Forelimb muscle (tissue), 1 donor: ENCODE data around the gene IGLL1. TPM values are rescaled to one million over a fixed set of nuclear protein-coding genes. Genes with fewer than 3 reads are reported as not detected.
"Not testable (repeated sequence)": the region's sequence is repeated elsewhere in the genome, so short reads cannot be mapped to it uniquely, and the experiment has no call there.

ENCODE experiments used
- DNase-seq: peaks from one replicate; pipeline ENCODE4 v3.0.0-alpha.2; 2013; ENCODE audit warnings: low read depth
- polyA plus RNA-seq: library from polyadenylated mRNA; unstranded; fragments of 120-200 nt; gene quantifications from one replicate; pipeline ENCODE4 v1.2.1, GENCODE V29; 2013; ENCODE audit not compliant: insufficient read length

IGLL1 gene
- polyA plus RNA-seq, 1 donor, result 0.76 TPM

GRCh38 chr22:23563111-23563510 is 17.0 kb downstream of the IGLL1 start:
- DNase-seq, result no peak

- no peak for DNase-seq
Measured at GRCh38 chr22:23562186-23562585, 17.9 kb downstream of the IGLL1 start.

DNA sequence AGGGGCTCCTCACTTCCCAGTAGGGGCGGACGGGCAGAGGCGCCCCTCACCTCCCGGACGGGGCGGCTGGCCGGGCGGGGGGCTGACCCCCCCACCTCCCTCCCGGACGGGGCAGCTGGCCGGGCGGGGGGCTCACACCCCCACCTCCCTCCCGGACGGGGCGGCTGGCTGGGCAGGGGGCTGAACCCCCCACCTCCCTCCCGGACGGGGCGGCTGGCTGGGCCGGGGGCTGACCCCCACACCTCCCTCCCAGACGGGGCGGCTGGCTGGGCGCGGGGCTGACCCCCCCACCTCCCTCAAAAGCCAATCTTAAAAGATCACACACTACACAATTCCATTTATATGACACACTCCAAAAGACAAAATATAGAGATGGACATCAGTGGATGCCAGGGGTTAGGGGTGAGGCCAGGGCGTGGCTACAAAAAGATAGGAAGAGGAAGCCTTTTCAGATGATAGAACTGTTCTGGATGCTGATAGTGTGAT is 19.0 kb downstream of the IGLL1 start:
- DNase-seq, result not testable (repeated sequence)

DNA sequence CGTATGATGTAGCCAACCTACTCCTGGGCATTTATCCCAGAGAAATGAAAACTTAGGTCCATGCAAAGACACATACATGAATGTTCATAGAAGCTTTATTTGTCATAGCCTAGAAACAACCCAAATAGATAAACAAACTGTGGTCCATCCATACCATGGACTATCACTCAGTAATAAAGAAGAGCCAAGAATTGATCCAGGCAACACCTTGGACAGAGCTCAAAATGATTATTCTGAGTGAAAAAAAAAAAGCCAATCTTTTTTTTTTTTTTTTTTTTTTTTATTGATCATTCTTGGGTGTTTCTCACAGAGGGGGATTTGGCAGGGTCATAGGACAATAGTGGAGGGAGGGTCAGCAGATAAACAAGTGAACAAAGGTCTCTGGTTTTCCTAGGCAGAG is 19.9 kb downstream of the IGLL1 start:
- DNase-seq, result not testable (repeated sequence)

GRCh38 chr22:23557467-23557866 is 22.6 kb downstream of the IGLL1 start:
- no peak for DNase-seq

- DNase-seq, result no peak
Measured at GRCh38 chr22:23557036-23557435, 23.1 kb downstream of the IGLL1 start.

DNA sequence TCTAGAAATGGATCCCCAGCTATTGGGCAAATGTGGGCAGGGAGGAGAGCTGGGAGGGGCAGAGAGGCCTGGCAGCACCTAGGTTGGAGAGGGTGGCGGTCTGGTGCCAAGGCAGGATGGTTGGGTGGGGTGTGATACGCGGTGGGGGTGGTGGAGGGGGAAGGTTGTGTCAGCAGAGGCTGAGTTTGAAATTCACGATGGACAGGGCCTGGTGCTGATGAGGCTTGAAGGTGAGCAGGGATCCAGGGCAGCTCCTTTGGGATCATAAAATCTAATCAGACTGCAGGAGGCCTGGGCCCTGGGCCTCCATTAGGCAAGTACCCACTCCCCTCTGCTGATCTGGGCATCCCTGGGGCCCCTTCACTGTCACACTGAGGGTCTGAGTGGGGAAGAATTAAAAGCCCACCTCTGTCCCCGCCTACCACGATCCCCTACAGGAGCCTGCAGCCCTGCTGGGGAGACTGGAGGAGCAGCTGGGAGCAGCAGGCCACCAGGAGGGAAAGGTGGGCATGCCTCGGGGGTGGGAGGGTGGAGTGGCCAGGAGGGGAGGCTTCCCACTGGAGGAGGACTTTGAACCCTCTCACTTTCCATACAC is 24.0 kb downstream of the IGLL1 start:
- DNase-seq, result no peak

- DNase-seq, result no peak
Measured at GRCh38 chr22:23555118-23555517, 25.0 kb downstream of the IGLL1 start.

- DNase-seq, result no peak
Measured at GRCh38 chr22:23553924-23554870, 25.9 kb downstream of the IGLL1 start.

DNA sequence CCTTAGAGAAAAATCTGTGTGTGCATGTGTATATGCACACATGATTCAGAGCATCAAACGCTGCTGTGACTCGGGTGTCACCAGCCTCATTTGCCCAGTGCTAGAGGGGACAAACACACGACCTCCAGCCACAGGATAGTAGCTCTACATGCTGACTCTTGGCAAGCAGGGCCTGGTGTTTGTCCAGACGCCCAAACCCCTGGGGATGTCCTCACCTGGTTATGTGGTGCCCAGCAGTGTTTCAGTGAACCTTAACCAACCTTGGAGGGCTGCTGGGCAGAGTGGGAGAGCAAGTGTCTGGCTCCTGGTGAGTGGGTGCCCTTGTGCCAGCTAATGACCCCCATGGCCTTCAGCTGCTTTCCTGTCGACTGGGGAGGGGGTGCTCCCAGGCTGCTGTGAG is 26.7 kb downstream of the IGLL1 start:
- DNase-seq, result no peak

DNA sequence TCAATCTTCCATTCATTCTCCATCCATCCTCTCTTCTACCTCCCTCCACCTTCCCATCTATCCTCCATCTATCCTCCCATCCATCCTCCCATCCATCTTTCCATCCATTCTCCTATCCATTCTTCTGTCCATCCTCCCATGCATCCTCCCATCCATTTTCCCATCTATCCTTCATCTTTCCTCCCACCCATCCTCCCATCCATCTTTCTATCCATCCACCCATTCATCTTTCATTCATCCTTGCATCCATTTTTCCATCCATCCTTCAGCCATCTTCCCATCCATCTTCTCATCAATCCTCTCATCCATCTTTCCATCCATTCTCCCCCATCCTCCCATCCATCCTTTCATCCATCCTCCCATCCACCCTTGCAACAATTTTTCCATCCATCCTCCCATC is 27.5 kb downstream of the IGLL1 start:
- DNase-seq, result no peak

- no peak for DNase-seq
Measured at GRCh38 chr22:23551385-23551784, 28.7 kb downstream of the IGLL1 start.

DNA sequence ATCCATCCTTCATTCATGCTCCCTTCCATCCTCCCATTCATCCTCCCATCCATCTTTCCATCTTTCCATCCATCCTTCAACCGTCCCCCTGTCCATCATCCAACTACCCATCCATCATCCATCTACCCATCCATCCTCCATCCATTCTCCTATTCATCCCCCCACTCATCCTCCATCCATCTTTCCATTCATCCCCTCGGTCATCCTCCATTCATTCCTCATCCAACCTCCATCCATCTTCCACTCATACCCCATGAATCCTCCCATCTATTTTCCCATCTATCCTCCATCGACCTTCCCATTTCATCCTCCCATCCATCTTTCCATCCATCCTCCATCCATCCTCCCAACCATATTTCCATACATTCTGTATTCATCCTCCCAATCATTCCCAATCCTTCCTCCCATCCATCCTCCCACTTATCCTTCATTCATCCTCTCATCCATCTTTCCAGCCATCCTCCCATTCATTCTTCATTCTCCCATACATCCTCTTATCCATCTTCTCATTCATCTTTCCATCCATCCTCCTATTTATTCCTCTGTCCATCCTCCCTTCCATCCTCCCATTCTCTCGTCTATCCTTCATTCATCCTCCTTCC is 29.9 kb downstream of the IGLL1 start:
- no peak for DNase-seq

- no peak for DNase-seq
Measured at GRCh38 chr22:23549198-23549595, 30.9 kb downstream of the IGLL1 start.

DNA sequence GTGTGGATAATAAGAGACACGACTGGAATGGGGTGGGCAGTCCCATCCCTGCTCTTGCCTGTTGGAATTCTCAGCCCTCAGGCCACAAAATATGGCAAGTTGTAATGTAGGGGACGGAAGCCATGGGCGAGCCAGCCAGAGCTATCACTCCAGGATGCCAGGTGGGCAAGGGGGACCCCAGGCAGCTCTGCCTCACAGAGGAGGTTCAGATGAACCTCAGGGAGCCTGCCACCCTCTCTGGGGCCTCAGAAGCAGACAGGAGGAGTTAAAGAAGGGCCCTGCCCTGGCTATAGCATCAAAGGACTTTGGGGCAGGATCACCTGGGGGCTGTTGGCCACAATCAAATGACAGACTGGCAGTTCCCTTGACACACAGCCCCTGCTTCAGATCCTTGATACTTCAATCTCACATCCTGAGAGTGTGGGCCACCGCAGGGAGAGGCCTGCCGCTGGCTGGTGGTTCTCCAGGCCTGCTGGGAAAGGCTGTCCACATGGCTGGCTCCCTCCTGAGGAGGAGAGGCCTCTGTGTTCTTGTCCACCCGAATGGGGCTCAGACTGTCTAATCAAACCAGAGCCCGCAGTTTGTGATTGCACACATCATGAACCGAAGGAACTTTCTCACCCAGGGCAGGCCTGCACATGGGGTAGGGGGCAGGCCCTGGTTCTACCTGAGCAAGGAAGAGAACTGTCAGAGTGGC is 31.4 kb downstream of the IGLL1 start:
- DNase-seq, result no peak

DNA sequence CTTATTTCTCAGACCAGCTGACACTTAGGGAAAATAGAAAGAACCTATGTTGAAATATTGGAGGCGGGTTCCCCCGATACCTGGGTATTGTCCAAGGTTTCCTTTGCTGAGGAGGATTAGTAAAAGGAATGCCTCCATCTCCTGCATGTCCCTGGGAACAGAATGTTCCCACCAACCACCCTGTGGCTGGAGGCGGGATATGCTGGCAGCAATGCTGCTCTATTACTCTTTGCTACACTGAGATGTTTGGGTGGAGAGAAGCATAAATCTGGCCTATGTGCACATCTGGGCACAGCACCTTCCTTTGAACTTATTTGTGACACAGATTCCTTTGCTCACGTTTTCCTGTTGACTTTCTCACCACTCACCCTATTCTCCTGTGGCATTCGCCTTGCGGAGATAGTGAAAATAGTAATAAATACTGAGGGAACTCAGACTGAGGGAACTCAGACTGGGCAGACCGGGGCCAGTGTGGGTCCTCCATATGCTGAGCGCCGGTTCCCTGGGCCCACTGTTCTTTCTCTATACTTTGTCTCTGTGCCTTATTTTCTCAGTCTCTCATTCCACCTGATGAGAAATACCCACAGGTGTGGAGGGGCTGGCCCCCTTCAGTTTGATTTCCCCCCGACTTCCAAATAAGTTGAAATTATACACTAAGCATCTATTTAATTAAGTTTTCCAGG is 32.1 kb downstream of the IGLL1 start:
- DNase-seq, result no peak

GRCh38 chr22:23547382-23547781 is 32.7 kb downstream of the IGLL1 start:
- not testable (repeated sequence) for DNase-seq

- DNase-seq, result no peak
Measured at GRCh38 chr22:23544852-23545251, 35.2 kb downstream of the IGLL1 start.

DNA sequence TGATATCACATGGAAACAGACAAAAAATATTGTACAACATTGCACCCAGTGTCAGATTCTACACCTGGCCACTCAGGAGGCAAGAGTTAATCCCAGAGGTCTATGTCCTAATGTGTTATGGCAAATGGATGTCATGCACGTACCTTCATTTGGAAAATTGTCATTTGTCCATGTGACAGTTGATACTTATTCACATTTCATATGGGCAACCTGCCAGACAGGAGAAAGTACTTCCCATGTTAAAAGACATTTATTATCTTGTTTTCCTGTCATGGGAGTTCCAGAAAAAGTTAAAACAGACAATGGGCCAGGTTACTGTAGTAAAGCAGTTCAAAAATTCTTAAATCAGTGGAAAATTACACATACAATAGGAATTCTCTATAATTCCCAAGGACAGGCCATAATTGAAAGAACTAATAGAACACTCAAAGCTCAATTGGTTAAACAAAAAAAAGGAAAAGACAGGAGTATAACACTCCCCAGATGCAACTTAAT is 36.5 kb downstream of the IGLL1 start:
- not testable (repeated sequence) for DNase-seq

DNA sequence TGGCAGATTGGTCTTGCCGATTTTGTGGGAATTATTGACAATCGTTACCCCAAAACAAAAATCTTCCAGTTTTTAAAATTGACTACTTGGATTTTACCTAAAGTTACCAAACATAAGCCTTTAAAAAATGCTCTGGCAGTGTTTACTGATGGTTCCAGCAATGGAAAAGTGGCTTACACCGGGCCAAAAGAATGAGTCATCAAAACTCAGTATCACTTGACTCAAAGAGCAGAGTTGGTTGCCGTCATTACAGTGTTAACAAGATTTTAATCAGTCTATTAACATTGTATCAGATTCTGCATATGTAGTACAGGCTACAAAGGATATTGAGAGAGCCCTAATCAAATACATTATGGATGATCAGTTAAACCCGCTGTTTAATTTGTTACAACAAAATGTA is 37.2 kb downstream of the IGLL1 start:
- no peak for DNase-seq

- not testable (repeated sequence) for DNase-seq
Measured at GRCh38 chr22:23542391-23542790, 37.7 kb downstream of the IGLL1 start.
